WTC11 (cell line): Measurements from ENCODE around the gene ELMO1. TPM values are rescaled to one million over a fixed set of nuclear protein-coding genes. Genes with fewer than 3 reads are reported as not detected.

ENCODE experiments used
- ATAC-seq: fragments of 200-7000 bp; cut with Tn5 transposase; 2 replicates; pipeline ENCODE4 v1.10.0; 2021; ENCODE audit warnings: mild to moderate bottlenecking, moderate library complexity
- CTCF ChIA-PET: fragments of 300-600 bp; sonication (Branson Sonifier 250); formaldehyde crosslinking; loops from one replicate; lab custom pipeline; 2021; ENCODE audit warnings: antibody characterized with exemption; lab: Charles Lee
- POLR2A ChIA-PET: fragments of 350-600 bp; sonication (Branson Sonifier 250); formaldehyde crosslinking; loops from one replicate; lab custom pipeline; 2021; ENCODE audit warnings: antibody characterized with exemption; lab: Charles Lee
- DNase-seq: peaks from one replicate; pipeline ENCODE4 v3.0.0; 2021; ENCODE audit warnings: low spot score
- H3K27ac Mint-ChIP-seq: 2 replicates; pipeline ENCODE4 v1.8.0; 2021; ENCODE audit warnings: mixed read lengths
- H3K27me3 Mint-ChIP-seq: 2 replicates; pipeline ENCODE4 v1.8.0; 2021; ENCODE audit warnings: low read depth, mild to moderate bottlenecking, moderate library complexity, mixed read lengths
- H3K36me3 Mint-ChIP-seq: 2 replicates; pipeline ENCODE4 v1.8.0; 2021; ENCODE audit warnings: mixed read lengths
- H3K4me1 Mint-ChIP-seq: 2 replicates; pipeline ENCODE4 v1.8.0; 2022; ENCODE audit warnings: mixed read lengths
- H3K4me3 Mint-ChIP-seq: 2 replicates; pipeline ENCODE4 v1.8.0; 2021; ENCODE audit warnings: mild to moderate bottlenecking, moderate library complexity, mixed read lengths
- H3K9me3 Mint-ChIP-seq: 2 replicates; pipeline ENCODE4 v1.8.0; 2021; ENCODE audit warnings: mixed read lengths
- ARID4B ChIP-seq: sonication (generic); formaldehyde crosslinking; IDR thresholded peaks from 2 replicates; pipeline ENCODE4 v1.8.0; 2023; ENCODE audit warnings: missing genetic modification reagents, mild to moderate bottlenecking, borderline replicate concordance
- ATF3 ChIP-seq: sonication (generic); formaldehyde crosslinking; conservative IDR thresholded peaks from 2 replicates; pipeline ENCODE4 v1.8.1; 2022; ENCODE audit warnings: mild to moderate bottlenecking, missing genetic modification reagents
- CBFB ChIP-seq: sonication (generic); formaldehyde crosslinking; IDR thresholded peaks from 2 replicates; pipeline ENCODE4 v1.8.1; 2022; ENCODE audit warnings: mild to moderate bottlenecking, low read depth, missing genetic modification reagents
- E2F5 ChIP-seq: sonication (generic); formaldehyde crosslinking; IDR thresholded peaks from 2 replicates; pipeline ENCODE4 v1.8.1; 2022; ENCODE audit warnings: mild to moderate bottlenecking, moderate library complexity, missing genetic modification reagents
- EMX1 ChIP-seq: fragments of 250-450 bp; sonication (Bioruptor Pico); IDR thresholded peaks from 2 replicates; pipeline ENCODE4 v1.8.0; 2021; ENCODE audit warnings: mild to moderate bottlenecking
- ETV6 ChIP-seq: sonication (generic); formaldehyde crosslinking; IDR thresholded peaks from 2 replicates; pipeline ENCODE4 v1.8.1; 2022; ENCODE audit warnings: mild to moderate bottlenecking, missing genetic modification reagents
- JAZF1 ChIP-seq: fragments of 250-450 bp; sonication (Bioruptor Pico); IDR thresholded peaks from 2 replicates; pipeline ENCODE4 v1.9.0; 2021; ENCODE audit warnings: moderate library complexity, mild to moderate bottlenecking, inconsistent platforms
- MAX ChIP-seq: sonication (generic); formaldehyde crosslinking; IDR thresholded peaks from 2 replicates; pipeline ENCODE4 v1.8.0; 2022; ENCODE audit warnings: mild to moderate bottlenecking, missing genetic modification reagents
- MYBL2 ChIP-seq: sonication (generic); formaldehyde crosslinking; IDR thresholded peaks from 2 replicates; pipeline ENCODE4 v1.8.1; 2023; ENCODE audit warnings: mild to moderate bottlenecking, moderate library complexity, missing genetic modification reagents
- PRDM15 ChIP-seq: sonication (generic); formaldehyde crosslinking; IDR thresholded peaks from 2 replicates; pipeline ENCODE4 v1.8.0; 2022; ENCODE audit warnings: missing genetic modification reagents
- RORB ChIP-seq: fragments of 250-450 bp; sonication (Bioruptor Pico); IDR thresholded peaks from 2 replicates; pipeline ENCODE4 v1.9.0; 2021; ENCODE audit warnings: mild to moderate bottlenecking
- SOX15 ChIP-seq: fragments of 250-450 bp; sonication (Bioruptor Pico); IDR thresholded peaks from 2 replicates; pipeline ENCODE4 v1.9.0; 2021; ENCODE audit warnings: mild to moderate bottlenecking
- SP1 ChIP-seq: sonication (generic); formaldehyde crosslinking; conservative IDR thresholded peaks from 2 replicates; pipeline ENCODE4 v1.8.1; 2022; ENCODE audit warnings: missing genetic modification reagents
- STAT6 ChIP-seq: sonication (generic); formaldehyde crosslinking; conservative IDR thresholded peaks from 2 replicates; pipeline ENCODE4 v1.8.1; 2023; ENCODE audit warnings: mild to moderate bottlenecking, low read depth, missing genetic modification reagents, moderate library complexity
- TP53 ChIP-seq: sonication (generic); formaldehyde crosslinking; IDR thresholded peaks from 2 replicates; pipeline ENCODE4 v1.8.1; 2023; ENCODE audit warnings: mild to moderate bottlenecking, missing genetic modification reagents
- ZMAT4 ChIP-seq: fragments of 250-450 bp; sonication (Bioruptor Pico); IDR thresholded peaks from 2 replicates; pipeline ENCODE4 v1.9.0; 2021; ENCODE audit warnings: mild to moderate bottlenecking
- ZNF121 ChIP-seq: sonication (generic); formaldehyde crosslinking; IDR thresholded peaks from 2 replicates; pipeline ENCODE4 v1.8.0; 2023; ENCODE audit warnings: missing genetic modification reagents
- ZNF263 ChIP-seq: sonication (generic); formaldehyde crosslinking; IDR thresholded peaks from 2 replicates; pipeline ENCODE4 v1.8.1; 2022; ENCODE audit warnings: low read depth, mild to moderate bottlenecking, moderate library complexity, missing genetic modification reagents
- ZNF396 ChIP-seq: fragments of 250-450 bp; sonication (Bioruptor Pico); IDR thresholded peaks from 2 replicates; pipeline ENCODE4 v1.8.0; 2021; ENCODE audit warnings: mild to moderate bottlenecking, moderate library complexity, borderline replicate concordance
- ZNF423 ChIP-seq: fragments of 250-450 bp; sonication (Bioruptor Pico); IDR thresholded peaks from 2 replicates; pipeline ENCODE4 v2.1.2; 2022; ENCODE audit warnings: mild to moderate bottlenecking, moderate library complexity
- ZNF671 ChIP-seq: fragments of 250-450 bp; sonication (Bioruptor Pico); IDR thresholded peaks from 2 replicates; pipeline ENCODE4 v1.8.0; 2021; ENCODE audit warnings: mild to moderate bottlenecking
- total RNA-seq: library from RNA; stranded (reverse); gene quantifications from 3 replicates; pipeline ENCODE4 v1.2.3, GENCODE V29; 2021

The ELMO1 gene
- total RNA-seq, 1 experiment from 2014 or later, result 19.4 TPM

GRCh38 chr7:37109843-37110242, 338.8 kb downstream of the ELMO1 start (continued):
- TF ChIP-seq ARID4B (CRISPR knock-in tag), result no peak
- no peak for TF ChIP-seq JAZF1 (CRISPR knock-in tag)
- no peak for TF ChIP-seq E2F5 (CRISPR knock-in tag)
- TF ChIP-seq TP53, result no peak
- no peak for TF ChIP-seq EMX1 (CRISPR knock-in tag)
- TF ChIP-seq RORB, result no peak
- no peak for TF ChIP-seq SP1 (CRISPR knock-in tag)
- TF ChIP-seq MYBL2, result no peak
- no peak for TF ChIP-seq CBFB (CRISPR knock-in tag)

GRCh38 chr7:37109016-37109683, 339.5 kb downstream of the ELMO1 start:
- Mint-ChIP-seq H3K9me3 (no peaks in the 10 kb centered on the region), H3K27ac (no peak overlapping the region), H3K4me3 (no peak overlapping the region), H3K4me1 (peaks cover 16% of the 10 kb centered on the region), H3K36me3 (no peaks in the 10 kb centered on the region)
- DNase-seq (no peak), ATAC-seq (no peak)
- POLR2A ChIA-PET, result no interaction called here
- no peak for TF ChIP-seq ZNF396 (CRISPR knock-in tag)
- TF ChIP-seq ZNF671 (CRISPR knock-in tag), result no peak
- TF ChIP-seq ATF3 (CRISPR knock-in tag), result no peak
- TF ChIP-seq RORB, result no peak
- TF ChIP-seq ETV6 (CRISPR knock-in tag), result no peak
- no peak for TF ChIP-seq SOX15 (CRISPR knock-in tag)
- no peak for TF ChIP-seq ZNF121 (CRISPR knock-in tag)
- TF ChIP-seq ZNF263 (CRISPR knock-in tag), result no peak
- no peak for TF ChIP-seq PRDM15 (CRISPR knock-in tag)
- TF ChIP-seq MAX, result no peak
- TF ChIP-seq ZNF423 (CRISPR knock-in tag), result no peak
- no peak for TF ChIP-seq STAT6
- no peak for TF ChIP-seq ZMAT4 (CRISPR knock-in tag)
- TF ChIP-seq, all 79 proteins: peak for 0
- CTCF ChIA-PET, result no interaction called here
- H3K27me3 Mint-ChIP-seq, result no peaks in the 10 kb centered on the region
